K562 (cell line): ENCODE results near the gene SKIC2. TPM values are rescaled to one million over a fixed set of nuclear protein-coding genes. Genes with fewer than 3 reads are reported as not detected.

Source experiments
- BCOR ChIP-seq: fragments of 450-650 bp; IDR thresholded peaks from 2 replicates; pipeline ENCODE4 v1.6.1; 2016
- CBX1 ChIP-seq: sonication (generic); IDR thresholded peaks from 2 replicates; pipeline ENCODE4 v1.6.1; 2016; ENCODE audit warnings: antibody characterized with exemption, low read depth, mild to moderate bottlenecking
- ELF1 ChIP-seq: fragments of 200-800 bp; sonication (Bioruptor generic); IDR thresholded peaks from 2 replicates; pipeline ENCODE4 v1.6.1; 2016; ENCODE audit warnings: missing genetic modification characterization, missing compliant biosample characterization
- EP300 ChIP-seq: IDR thresholded peaks from 2 replicates; pipeline ENCODE4 v1.6.1; 2012; ENCODE audit warnings: low read length, improper control_type of control experiment
- FOXO4 ChIP-seq: fragments of 450-650 bp; formaldehyde crosslinking; IDR thresholded peaks from 2 replicates; pipeline ENCODE4 v1.4.0; 2020; ENCODE audit warnings: mild to moderate bottlenecking, moderate library complexity
- HDAC6 ChIP-seq: IDR thresholded peaks from 2 replicates; pipeline ENCODE4 v1.6.1; 2012; ENCODE audit warnings: low read depth, mild to moderate bottlenecking, control low read depth, inconsistent platforms, low read length, moderate library complexity
- NCOA4 ChIP-seq: fragments of 450-650 bp; IDR thresholded peaks from 2 replicates; pipeline ENCODE4 v1.6.1; 2018; ENCODE audit warnings: mild to moderate bottlenecking; ENCODE audit not compliant: partially characterized antibody
- PRDM10 ChIP-seq: fragments of 450-650 bp; IDR thresholded peaks from 2 replicates; pipeline ENCODE4 v1.6.1; 2018; ENCODE audit not compliant: partially characterized antibody
- PREB ChIP-seq: sonication (generic); formaldehyde crosslinking; IDR thresholded peaks from 2 replicates; pipeline ENCODE4 v1.8.1; 2023; ENCODE audit warnings: mild to moderate bottlenecking, missing genetic modification reagents
- RBM15 ChIP-seq: fragments of 200-400 bp; formaldehyde crosslinking; IDR thresholded peaks from 2 replicates; pipeline ENCODE4 v1.6.1; 2018; ENCODE audit warnings: mild to moderate bottlenecking, low read length, moderate library complexity; ENCODE audit not compliant: insufficient read depth
- RHOXF2B ChIP-seq: fragments of 250-450 bp; sonication (Bioruptor Pico); conservative IDR thresholded peaks from 2 replicates; pipeline ENCODE4 v1.5.1; 2021
- SRSF7 ChIP-seq: fragments of 200-400 bp; formaldehyde crosslinking; optimal IDR thresholded peaks from 2 replicates; pipeline ENCODE3; 2017; ENCODE audit warnings: mild to moderate bottlenecking, low read depth, low read length
- TFE3 ChIP-seq: fragments of 450-650 bp; formaldehyde crosslinking; IDR thresholded peaks from 2 replicates; pipeline ENCODE4 v1.4.0; 2020; ENCODE audit warnings: mild to moderate bottlenecking, mixed read lengths
- WHSC1 ChIP-seq: IDR thresholded peaks from one replicate; pipeline ENCODE4 v1.6.1; 2012; ENCODE audit warnings: low read length, control low read depth, inconsistent platforms
- ZNF24 ChIP-seq: fragments of 450-650 bp; IDR thresholded peaks from 2 replicates; pipeline ENCODE4 v1.6.1; 2016
- ZNF780A ChIP-seq: fragments of 250-450 bp; sonication (Bioruptor Pico); IDR thresholded peaks from 2 replicates; pipeline ENCODE4 v1.5.0; 2021; ENCODE audit warnings: mild to moderate bottlenecking
- polyA plus RNA-seq, 8 experiments: library from polyadenylated mRNA; depleted of rRNA in 4 of 8; stranded (reverse) in 5 of 8; unstranded in 3 of 8; fragments of >200 nt; fragmentation: Nextera tagmentation in 2 of 8; fragmentation: Illumina TruSeq in 1 of 8; extraction: Ambion mirVana in 2 of 8; extraction: Trizol in 1 of 8; gene quantifications; 2 replicates each; pipeline versions ENCODE4 v1.2.1 to v1.2.3, GENCODE V29; 2011 to 2014; ENCODE audit warnings: inconsistent platforms in 1 of 8, missing spikeins in 1 of 8
- total RNA-seq, 7 experiments: library from RNA; depleted of rRNA in 6 of 7; stranded (reverse); fragments of >200 nt in 6 of 7; fragmentation: Illumina TruSeq in 2 of 7; extraction: Trizol in 2 of 7; gene quantifications; 2 replicates each; pipeline versions ENCODE4 v1.2.1 to v1.2.3, GENCODE V29; 2011 to 2021; ENCODE audit warnings: low replicate concordance in 1 of 7

Gene SKIC2
- total and polyA plus RNA-seq, 9 of the 15 experiments (the other 6 are each of a cell fraction or from before 2014, with no cell fraction given), result 3.3 to 94.6 (median 38.8) TPM

GRCh38 chr6:31971993-31972708 lies 13.2 kb downstream of the SKIC2 start, which contains the start of gene DXO (continued):
- no peak for TF ChIP-seq PREB (CRISPR knock-in tag)
- TF ChIP-seq ZNF24, result peak; percentile 48; the same call in 1 of the 2 replicates
- no peak for TF ChIP-seq TFE3 (CRISPR knock-in tag)
- TF ChIP-seq HDAC6, result no peak
- TF ChIP-seq FOXO4 (CRISPR knock-in tag), result 0 out of 2 replicates have a peak, but pooled peaks have one; percentile 77
- TF ChIP-seq PRDM10, result peak; percentile 84
- TF ChIP-seq WHSC1, result no peak
- TF ChIP-seq ELF1 (tag), result peak; percentile 100
- TF ChIP-seq SRSF7, result no peak
- TF ChIP-seq RBM15, result no peak
- peak; percentile 62 for TF ChIP-seq EP300
- no peak for TF ChIP-seq RHOXF2B
- peak; percentile 75; the same call in 1 of the 2 replicates for TF ChIP-seq BCOR
- TF ChIP-seq ZNF780A (CRISPR knock-in tag), result no peak
- no peak for TF ChIP-seq NCOA4
- TF ChIP-seq CBX1, result 0 out of 2 replicates have a peak, but pooled peaks have one; percentile 47
